ENCODE measurements around the gene RTTN.

Gene RTTN

GRCh38 chr18:70200286-70200685, 5.2 kb downstream of the RTTN start:
- no peak for DNase-seq

DNA sequence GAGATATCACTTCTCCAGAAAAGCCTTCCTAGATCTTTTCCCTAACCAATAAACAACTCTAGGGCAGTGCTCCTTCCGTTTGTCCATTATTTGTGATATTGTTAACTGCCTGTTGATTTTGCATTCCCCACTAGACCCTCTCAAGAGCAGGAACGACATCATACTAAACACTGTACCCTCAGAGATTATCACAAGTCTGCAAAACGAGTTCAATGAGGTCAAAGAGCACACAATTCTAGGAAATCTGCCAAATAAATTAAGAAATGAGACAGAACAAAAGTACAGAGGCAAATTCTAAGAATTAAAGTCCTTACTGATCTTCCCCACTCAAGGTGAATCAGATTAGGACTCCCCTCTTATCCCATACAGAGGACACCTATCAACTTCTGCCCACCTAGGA, 7.6 kb downstream of the RTTN start:
- DNase-seq: no peak

DNA sequence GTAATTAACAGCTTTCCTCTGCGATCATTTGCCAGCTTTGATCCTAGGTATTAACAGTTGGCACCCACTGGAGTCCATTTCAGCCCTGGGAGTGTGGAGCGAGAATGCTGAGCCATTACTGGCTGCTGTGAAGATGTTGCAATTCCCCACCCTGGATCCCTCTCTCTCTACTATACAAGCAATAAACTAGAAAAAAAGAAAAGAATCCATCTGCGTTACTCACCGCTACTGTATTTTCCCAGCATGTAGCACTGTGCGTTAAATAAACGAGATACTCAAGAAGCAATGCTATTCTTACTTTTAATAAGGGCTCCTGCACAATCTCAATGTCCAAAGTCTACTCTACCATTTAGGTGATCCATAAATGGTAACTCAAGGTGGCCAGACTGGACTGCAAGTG, 8.5 kb downstream of the RTTN start:
- DNase-seq: no peak

DNA sequence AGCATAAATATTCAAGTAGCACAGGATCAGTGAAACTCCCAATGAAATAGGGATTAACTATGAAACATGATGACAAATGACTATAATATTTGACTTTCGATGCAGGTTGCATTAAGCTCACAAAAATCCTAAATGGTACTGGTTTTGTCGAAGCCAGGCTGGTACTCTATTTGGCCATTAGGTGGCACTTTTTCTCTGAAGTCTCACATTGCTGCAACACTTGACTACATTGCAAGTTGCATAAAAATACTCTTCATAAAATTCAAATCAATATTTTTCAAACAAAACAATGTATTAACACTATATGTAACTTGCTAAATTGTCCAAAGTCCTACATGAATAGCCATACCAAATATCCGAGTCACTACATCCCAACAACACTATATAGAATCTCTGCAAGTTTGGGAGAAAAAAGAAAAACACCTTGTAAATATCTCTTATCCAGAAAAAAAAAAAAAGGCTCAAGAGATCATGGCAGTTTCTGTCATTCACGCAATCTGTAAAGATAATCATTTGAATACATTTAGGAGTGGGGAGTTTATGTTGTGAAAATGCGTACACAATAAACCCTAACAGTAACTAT, 9.5 kb downstream of the RTTN start:
- DNase-seq: no peak

DNA sequence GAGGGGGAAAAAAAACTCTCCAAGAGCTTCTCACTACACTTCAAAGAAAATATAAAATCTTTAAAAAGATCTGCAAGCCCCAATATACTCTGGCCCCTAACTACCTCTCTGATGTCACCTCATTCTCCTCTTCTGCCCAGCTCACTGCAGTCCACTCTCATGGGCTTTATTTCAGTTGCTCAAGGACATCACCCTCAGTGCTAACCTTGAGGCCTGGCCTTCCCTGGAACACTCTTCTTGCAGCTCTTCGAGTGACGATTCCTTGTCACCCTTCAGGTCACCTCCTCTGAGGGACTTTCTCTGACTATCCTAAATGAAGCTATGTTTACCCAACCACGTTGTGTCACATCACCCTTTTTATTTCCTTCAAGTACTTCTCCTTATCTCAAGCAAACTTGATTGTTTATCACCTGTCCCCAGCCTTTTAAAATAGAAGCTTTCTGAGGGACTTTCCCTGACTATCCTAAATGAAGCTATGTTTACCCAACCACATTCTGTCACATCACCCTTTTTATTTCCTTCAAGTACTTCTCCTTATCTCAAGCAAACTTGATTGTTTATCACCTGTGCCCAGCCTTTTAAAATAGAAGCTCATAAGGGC, 10.4 kb downstream of the RTTN start:
- DNase-seq: no peak

GRCh38 chr18:70194227-70194890, 11.1 kb downstream of the RTTN start:
- peak; percentile 22 for DNase-seq

DNA sequence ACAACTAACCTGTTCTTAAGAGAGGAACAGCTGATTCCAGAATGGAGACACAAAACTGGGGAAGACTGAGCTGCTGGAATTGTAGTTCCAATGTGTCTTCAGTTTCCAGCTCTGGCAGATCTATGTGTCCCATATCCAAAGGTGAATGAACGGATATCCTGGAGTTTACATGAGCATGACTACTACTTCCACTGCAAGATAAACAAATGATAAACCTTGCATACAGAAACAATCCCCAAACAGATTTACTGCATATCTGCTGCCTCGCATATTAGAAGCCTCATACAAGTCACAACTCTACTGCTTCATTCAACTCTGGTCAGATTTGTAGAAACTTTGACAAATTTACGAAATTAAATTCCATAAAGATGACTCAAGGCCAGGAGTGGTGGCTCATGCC, 15.0 kb downstream of the RTTN start:
- no peak for DNase-seq

- no peak for DNase-seq
Measured at GRCh38 chr18:70188113-70188512, 17.4 kb downstream of the RTTN start.

GRCh38 chr18:70183441-70183840, 22.0 kb downstream of the RTTN start:
- no peak for DNase-seq

DNA sequence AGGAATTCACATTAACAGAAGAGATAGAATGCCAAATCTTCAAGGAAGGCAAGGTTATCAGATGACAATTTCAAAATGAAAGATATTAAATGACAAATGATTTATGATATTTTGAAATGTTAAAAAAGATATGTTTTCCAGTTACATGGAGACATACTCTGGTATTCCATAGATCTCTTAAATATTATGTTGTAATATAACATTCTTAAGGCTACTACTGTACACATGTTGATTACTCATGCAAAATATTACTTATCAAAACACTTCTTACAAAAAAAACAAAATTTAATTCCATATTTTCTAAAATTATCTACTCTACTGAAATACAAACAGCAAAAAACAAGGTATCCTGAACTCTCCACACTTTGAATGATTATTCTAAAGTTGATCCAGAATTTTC, 22.9 kb downstream of the RTTN start:
- DNase-seq: no peak

- no peak for DNase-seq
Measured at GRCh38 chr18:70181725-70182124, 23.8 kb downstream of the RTTN start.

GRCh38 chr18:70181015-70181414, 24.5 kb downstream of the RTTN start:
- no peak for DNase-seq

DNA sequence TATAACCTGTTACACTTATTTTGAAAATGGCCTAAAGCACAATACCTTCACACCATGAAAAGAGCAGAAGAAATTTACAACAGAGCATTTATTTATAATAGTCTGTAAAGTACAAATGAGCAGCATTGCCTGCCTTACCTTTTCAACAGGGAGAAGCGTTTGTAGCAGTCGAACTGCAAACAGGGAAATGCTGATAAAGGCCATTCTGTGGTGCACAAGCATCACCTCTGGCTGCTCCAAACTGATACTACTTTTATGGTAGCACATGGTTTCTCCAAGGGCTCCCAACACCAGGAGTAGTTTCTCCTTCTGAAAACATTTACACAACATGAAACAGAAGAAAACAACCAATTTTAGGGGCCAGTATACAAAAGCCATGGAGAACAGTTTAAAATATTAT, 28.9 kb downstream of the RTTN start:
- DNase-seq: no peak

- DNase-seq: no peak
Measured at GRCh38 chr18:70175216-70175615, 30.3 kb downstream of the RTTN start.

DNA sequence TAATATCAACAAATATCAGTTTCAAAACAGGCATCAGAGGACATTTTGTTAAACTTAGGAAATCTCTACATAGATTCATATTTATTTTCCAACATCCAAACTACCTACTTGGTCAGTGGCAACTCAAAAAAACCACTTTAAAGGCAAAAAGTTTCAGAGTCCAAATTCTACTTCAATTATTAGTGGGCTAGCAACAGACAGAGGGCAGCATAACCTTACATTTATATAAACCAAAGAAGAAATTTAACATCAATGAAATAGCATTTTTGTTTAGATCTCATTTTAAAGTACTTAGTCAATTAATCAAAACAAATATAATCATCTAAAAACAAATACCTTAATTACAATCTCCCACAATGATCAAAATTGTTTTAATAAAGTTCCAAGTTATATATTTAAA, 33.3 kb downstream of the RTTN start:
- no peak for DNase-seq

- DNase-seq: no peak
Measured at GRCh38 chr18:70169747-70170146, 35.7 kb downstream of the RTTN start.

DNA sequence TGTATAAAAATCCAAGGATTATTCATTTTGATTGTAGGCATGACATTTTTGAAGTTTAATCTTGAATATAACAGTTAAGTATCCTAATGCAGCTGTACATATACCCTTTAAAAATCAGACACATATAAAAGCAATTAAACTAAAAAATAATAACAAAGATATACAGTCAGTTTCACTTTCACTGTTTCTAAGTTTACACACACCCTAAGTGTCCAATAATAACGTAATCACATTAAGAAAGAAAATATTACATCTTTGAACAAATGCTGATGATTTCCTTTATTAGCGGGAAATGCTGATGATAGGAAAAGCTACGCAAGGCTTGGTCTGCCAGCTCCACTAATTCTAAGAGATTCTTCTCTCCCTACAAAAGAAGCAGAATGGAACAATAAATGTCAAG, 38.8 kb downstream of the RTTN start:
- no peak for DNase-seq

GRCh38 chr18:70165936-70166335, 39.6 kb downstream of the RTTN start:
- DNase-seq: no peak

- no peak for DNase-seq
Measured at GRCh38 chr18:70160073-70160678, 45.3 kb downstream of the RTTN start.

- no peak for DNase-seq
Measured at GRCh38 chr18:70158992-70159717, 46.3 kb downstream of the RTTN start.

GRCh38 chr18:70156886-70157285, 48.6 kb downstream of the RTTN start:
- no peak for DNase-seq

DNA sequence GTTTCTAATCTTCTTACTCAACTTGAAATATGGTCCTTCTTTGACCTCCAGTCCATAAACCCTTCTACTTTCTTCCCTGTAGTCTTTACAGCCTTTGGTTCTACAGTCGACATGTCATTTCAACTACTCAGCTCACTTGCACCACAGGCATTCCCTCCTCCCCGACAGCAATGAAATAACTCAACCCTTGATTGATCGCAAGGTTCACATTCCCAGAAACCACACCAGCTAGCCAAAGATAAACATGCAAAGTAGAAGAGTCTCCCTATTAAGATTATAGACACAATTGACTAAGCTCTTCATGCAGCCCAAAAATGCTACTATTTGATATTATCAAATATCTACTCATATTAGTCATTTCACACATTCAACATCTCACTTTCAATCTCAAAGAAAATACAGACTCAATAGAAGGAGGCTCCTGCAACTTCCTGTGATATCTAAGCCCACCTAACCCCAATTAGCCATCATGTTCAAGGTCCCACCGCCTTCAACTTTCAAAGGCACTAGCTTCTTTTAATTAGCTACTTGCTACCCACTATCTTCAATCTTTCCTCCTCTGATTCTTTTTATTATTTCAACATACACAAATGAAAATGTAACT, 50.8 kb downstream of the RTTN start:
- no peak for DNase-seq

DNA sequence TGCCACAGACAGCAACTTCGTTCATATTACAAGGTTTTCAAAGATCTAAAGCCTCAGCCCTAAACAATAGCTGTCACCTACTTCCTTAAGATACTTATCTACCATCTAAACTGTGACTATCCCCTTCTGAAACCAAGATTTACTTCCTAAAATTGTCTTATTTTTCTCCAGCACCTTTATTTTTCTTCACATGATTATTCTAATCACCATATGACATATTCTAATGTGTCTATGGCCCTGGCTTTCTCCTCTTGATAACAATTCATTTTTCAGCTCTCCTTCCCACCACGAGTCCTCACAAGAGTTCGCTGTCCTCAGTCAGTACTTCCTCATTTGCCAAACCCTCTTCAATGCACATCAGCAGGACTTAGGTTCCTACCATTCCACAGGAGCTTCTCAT, 53.9 kb downstream of the RTTN start:
- DNase-seq: no peak

Data from stimulated activated CD4-positive, alpha-beta T cell treated with anti-CD3 and anti-CD28 coated beads, Interleukin-15, amount 100 ng/mL, for 24 hours (primary cell).